ENCODE results near the gene WNK2.
"Not testable (repeated sequence)": the region's sequence is repeated elsewhere in the genome, so short reads cannot be mapped to it uniquely, and the experiment has no call there.

The WNK2 gene

DNA sequence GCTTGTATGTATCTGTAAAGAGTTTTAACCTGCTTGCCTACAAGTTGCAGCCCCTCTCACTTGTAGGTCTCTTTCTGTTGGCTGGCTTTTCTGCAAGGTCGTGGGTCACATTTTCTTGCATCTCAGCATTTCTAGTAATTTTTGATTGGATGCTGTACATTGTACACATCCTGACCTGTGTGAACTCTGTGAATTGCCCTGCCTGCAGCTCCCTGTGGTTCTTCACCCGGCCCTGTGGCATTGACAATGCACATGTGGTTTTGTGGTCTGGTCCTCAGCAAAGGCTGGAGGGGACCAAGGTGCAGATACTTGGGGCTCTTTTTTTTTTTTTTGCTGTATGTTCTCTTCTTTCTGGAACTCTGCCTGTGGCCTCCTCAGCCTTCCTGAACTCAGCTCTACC is 53.6 kb downstream of the WNK2 start:
- DNase-seq (ENCODE audit: low read depth) = no peak

DNA sequence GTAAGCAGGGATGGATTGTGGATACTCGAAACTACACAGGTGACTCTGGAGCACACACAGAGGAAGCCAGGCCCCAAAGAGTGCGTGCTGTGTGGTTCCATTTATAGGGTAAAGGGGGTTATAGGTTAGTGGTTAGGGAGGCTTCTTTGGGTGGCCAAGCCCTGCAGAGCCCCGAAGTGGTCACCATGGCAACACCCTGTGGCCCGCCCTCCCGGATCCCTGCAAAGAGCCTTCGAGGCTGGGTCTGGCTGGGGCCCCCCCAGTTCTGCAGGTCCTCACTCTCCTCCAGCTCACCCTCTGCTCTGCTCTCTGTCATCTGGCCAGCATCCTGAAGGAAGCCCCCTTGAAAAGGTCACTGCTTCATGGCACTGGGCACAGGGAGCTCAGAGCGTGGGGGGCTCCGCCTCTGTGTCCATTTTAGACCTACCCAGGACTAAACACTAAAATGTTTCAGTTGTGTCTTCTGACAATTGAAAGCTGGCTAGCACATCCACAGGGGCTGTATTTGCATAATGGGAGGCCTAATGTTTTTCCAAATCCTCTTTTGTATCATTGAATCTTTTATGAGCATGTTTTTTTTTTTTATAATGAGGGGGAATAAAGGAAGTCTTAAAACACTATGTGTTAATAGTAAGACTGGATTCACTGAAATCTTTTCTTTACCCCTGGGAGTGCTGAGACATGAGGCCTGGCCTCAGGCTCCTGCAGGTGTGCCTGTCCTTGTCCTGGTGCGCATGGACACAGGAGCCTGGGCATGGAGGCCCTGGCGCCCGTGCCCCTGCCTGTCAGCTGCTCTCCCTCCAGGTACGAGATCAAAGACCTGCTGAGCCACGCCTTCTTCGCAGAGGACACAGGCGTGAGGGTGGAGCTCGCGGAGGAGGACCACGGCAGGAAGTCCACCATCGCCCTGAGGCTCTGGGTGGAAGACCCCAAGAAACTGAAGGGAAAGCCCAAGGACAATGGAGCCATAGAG is 55.3 kb downstream of the WNK2 start:
- DNase-seq (ENCODE audit: low read depth) = no peak

DNA sequence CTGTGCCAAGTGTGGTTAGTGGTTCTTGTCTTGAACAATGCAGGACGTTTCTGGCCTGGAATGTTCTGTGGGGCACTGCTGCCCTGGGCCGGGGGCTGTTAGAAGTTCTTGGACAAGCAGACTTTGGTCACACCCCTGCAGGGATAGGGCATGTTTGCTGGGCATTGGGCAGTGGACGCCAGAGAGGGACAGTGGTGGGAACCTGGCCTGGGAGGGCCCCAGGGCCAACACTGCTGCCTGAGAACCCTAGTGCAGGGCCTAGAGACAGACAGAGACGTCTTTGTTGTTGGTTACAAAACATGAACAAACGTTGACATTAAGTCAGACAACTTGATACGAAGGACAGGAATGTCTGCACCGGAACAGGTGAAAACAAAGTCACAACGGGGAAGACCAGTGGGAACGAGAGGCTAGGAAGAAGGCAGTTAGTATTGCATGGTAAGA is 57.0 kb downstream of the WNK2 start:
- DNase-seq (ENCODE audit: low read depth) = no peak

DNA sequence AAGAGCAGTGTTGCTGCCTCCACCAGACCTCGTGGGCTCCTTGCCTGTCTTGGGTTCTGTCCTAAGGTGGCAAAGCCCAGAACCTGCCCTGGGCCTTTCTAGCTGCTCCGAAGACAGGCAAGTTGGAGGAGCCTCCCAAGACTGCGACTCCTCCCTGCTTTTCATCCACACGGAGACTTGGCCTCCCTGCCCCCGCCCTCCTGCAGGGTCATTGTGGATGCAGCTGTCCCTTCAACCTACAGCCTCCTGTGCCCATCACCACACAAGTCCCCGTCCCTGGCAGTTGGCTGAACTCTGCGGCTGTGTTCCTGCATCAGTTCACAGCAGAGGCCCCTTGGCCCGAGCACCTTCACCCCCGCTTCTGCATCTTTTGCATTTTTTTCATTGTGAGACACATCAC is 59.2 kb downstream of the WNK2 start:
- DNase-seq (ENCODE audit: low read depth) = no peak

DNA sequence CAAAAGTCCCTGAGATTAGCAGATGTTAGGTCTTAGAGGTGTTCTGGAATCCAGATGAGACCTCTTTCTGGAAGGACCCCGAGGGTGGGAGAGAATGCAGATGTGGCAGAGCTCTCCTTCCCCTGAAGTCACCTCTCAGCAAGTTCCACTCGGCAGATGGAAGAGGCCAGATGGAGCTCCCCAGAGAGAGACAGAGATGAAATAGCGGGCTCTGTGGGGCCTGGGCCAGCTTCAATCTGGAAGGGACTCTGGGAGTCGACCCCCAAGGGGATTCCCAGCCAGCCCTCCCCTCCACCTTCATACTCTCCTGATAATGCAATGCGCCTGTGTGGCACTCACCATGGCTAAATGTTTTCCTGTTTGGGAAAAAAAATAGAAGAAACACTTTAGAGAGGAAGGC is 60.2 kb downstream of the WNK2 start:
- DNase-seq (ENCODE audit: low read depth) = no peak

DNA sequence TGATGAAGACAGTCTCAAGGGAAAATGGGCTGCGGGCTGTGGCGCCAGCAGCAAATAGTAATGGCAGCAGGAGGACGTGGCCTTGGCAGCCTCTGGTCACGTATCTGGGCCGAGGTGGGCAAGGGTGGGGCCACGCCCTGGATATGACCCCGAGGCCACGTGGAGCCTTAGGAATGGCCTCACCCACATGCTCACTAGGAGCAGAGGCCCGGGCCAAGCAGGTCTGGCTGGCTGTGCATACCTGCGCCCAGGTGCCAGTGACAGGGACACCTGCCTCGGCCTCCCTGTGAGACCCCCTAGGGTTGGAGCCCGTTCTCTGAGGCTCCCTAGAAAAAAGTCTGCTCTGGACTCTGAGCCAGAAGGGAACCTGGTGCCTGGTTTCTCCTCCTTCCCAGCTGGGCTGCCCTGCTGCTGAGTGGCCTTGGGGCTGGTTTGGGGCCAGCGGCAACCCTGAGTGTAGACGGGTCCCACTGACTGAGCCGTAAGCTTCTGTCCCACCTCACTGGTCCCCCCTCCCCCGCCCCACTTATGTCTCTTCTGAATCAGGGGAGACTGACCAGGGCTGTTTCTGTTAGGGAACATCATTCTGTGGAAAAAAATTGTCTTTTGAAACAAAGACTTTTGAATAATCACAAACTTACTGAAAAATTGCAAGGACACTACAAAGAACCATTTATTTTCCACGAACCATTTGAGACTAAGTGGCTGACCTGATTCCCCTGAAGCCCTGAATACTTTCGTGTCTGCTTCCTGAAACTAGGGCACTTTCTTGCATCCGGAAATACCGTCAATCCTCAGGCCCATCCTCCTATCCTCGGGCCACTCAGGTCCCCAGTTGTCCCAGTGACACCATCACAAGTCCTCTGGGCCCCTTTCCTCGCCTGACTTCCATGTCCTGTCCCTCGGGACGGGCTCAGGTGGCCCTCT is 60.8 kb downstream of the WNK2 start:
- no peak for DNase-seq (ENCODE audit: low read depth)

DNA sequence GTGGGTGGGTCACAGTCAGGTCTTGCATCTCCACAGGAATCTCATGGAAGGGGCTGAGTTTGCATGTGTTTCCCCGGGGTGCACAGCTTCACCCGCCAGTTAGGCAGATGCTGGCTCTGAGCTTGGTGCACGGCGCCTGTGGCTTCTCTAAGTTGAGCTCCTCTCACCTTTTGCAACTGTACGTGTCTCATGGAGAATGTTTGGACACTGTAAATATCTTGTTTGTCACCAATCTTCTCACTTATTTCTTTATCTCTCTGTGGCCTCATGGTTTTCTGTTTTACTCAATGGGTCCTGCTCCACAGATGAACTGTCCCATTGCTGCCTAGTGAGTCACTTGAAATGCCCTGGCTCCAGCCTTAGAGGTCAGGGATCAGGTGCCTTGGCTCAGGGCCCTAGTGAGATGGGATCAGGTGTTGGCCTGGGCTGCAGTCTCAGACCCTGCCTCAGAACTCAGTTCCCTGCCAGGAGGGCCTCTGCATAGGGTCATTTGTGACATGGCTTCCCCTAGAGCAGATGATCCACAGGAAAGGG is 61.6 kb downstream of the WNK2 start:
- no peak for DNase-seq (ENCODE audit: low read depth)

DNA sequence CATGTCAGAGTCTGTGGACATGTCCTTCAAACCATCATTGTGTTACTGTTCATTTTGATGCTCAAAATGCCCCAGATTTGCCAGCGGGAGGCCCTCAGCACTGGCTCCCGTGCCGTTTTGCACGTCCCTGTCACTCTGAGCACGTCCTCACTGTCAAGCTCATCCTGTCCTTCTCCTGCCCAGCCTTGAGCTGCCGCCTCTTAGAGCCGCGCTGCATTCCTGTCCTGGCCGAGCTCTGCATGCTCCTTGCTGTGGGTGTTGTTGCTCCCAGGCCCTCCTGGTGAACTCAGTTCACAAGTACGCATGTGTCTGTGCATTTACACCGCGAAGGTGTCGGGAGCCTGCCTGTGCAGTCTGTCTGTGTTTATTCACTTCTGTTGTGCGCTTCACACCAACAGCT is 62.2 kb downstream of the WNK2 start:
- DNase-seq (ENCODE audit: low read depth) = no peak

DNA sequence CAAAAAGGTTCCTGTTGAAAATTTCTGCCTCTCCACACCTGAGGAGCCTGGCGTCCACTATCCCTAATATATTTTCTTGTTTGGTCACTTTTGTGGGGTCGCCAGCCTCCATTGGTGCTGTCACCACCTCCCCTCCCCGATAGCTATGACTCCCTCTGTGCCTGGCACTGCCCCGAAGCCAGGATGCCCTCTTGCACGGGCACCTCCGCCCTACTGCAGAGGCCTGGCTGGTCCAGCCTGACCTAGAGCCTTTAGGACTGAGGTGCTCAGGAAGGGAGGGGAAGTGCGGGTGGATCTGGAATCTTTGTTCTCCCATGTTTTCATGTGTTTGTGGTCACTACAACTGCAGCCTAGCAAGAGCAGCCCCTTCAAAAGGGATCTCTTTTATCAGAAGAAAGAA is 62.6 kb downstream of the WNK2 start:
- DNase-seq (ENCODE audit: low read depth) = no peak

DNA sequence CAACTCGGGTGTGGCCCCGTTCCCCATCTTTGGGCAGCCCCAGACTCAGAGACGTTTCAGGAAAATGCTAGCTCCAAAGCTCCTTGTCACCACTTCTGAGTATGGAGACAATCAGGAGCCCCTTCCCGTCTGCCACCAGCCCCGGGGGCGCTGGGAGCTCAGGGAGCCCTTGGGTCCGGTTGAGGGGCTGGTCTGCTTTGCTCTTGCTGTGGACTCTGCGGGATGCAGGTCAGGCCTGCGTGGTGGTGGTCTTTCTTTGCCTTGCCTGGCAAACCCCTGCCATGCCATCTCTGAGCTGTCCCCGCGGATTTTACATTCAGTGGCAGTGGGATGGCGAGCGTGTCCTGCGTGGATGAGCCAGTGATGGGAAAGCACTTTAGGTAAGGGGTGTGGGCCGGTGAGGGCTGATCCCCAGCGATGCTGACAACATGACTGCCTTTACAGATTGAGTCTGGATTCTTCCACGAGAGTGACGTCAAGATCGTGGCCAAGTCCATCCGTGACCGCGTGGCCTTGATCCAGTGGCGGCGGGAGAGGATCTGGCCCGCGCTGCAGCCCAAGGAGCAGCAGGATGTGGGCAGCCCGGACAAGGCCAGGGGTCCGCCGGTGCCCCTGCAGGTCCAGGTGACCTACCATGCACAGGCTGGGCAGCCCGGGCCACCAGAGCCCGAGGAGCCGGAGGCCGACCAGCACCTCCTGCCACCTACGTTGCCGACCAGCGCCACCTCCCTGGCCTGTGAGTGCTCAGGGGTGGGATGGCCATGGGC is 63.3 kb downstream of the WNK2 start:
- no peak for DNase-seq (ENCODE audit: low read depth)

DNA sequence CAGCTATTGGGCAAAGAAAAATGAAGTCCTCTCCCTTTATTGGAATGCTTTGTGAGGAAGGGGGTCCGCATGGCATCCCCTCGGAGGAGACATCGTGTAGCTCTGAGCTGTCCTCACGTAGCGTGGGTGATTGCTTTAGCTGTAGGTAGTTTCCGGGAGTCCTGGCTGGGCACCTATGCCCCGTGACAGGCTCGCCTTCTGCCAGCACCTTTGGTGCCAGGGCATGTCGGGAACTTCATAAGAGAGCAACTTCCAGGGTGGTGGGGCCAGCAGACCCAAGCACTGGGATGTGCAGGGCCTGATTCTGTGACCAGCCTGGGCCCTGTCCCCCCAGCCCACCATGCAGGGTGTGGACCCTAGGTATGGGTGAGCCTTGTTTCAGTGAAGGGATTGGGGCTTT is 64.0 kb downstream of the WNK2 start:
- no peak for DNase-seq (ENCODE audit: low read depth)

DNA sequence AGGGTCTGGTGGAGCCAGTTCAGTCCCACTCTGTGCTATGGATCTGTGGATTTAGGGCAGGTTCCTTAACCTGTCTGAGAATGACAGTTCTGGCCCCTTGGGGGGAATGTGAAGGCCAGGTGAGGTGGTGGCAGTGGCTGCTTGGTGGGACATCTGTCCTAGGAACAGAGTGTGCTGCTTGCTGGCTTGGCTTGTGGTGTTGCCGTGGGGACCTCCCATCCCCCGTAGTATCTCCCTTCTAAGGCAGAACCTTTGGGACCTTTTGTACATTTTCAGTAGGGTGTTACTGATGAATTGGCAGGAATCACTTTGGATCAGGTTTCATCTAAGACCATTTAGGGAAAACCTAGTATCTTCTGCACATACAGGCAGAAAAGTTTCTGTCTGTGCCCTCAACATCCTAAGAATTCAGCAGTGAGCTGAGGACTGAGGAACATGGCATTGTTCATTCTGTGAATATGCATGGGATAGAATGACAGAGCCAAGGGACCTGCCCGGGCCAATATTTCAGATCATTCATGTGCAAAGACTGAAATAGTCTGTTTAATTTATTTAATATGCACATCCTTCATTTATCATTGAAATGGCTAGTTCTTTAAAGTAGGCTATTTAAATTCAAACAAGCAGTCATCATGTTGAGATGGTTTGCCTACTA is 64.6 kb downstream of the WNK2 start:
- no peak for DNase-seq (ENCODE audit: low read depth)

DNA sequence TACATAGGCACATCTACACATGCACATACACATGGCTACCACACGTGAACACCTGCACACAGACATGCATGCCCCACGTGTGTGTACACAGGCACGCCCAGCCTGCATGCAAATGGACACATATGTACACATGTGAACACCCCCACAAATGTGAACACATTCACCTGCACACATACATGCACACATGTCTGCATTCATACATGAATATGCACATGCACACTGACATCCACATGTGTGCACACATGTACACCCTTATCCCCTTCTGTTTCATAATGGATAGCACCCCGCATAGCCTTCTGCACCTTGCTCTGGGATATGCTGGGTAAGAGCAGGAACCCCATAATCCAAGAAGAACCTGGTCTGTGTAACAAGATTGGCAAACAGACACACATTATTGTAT is 66.2 kb downstream of the WNK2 start:
- DNase-seq (ENCODE audit: low read depth) = no peak

DNA sequence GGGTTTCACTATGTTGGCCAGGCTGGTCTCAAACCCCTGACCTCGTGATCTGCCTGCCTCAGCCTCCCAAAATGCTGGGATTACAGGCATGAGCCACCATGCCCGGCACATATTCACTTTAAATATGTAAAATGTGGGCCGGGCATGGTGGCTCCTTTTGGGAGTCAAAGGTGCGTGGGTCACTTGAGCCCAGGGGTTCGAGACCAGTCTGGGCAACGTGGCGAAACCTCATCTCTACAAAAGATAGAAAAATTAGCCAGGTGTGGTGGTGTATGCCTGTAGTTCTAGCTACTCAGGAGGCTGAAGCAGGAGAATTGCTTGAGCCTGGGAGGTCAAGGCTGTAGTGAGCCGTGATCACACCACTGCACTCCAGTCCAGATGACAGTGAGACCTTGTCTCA is 67.4 kb downstream of the WNK2 start:
- DNase-seq (ENCODE audit: low read depth) = not testable (repeated sequence)

DNA sequence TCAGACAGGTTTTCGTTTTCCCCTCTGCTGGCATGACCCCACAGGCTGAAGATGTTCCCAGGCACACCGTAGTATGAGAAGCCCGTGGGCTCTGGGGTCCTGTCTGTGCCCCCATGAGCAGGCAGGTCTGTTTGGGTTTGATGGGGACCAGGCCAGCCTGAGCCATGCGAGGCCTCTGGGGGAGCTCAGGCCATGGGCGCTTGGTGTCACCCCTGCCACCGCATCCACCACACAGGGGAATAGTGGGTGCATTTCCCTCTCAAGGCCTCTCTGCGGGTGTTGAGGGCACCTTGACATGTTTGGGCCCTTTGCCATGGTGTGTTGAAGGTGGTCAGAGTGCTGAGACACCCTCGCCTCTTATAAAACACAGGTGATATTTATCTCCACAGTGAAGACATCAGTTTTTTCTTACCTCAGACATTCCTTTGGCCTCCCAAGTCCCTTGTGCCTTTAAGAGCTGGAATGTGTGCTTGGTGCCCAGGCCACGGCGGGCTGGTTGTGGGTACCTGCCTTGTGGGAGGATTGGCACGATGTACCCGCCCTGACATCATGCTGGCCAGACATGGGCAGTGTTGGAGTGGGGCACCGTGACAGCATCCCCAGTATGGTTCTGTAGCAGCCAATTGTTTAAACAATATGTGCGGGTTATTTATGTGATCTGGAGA is 68.3 kb downstream of the WNK2 start:
- DNase-seq (ENCODE audit: low read depth) = no peak

DNA sequence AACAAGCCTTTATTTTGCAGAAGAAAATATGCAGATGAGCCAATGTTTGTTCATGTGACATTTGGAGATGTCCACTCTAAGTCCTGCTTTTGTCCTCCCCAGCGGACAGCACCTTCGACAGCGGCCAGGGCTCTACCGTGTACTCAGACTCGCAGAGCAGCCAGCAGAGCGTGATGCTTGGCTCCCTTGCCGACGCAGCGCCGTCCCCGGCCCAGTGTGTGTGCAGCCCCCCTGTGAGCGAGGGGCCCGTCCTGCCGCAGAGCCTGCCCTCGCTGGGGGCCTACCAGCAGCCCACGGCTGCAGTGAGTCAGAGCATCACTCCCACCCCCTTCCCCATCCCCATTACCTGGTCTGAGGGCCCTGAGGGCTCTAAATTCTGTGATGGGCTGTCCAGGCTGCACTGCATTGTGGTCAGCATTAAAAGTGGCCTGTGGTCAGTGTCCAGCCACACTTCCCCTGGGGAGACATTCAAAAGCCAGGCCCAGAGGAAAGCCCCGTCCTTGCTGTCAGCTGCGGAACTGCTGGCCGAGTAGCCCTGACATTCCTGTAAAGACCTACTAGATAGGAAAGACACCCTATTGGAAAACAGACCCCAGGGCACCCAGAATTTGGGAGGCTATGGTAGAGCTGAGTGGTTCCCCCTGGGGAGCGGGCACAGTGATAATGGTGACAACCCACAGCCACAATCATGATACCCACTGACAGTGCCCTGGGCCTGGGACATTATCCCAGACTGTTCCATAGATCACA is 69.0 kb downstream of the WNK2 start:
- DNase-seq (ENCODE audit: low read depth) = no peak

DNA sequence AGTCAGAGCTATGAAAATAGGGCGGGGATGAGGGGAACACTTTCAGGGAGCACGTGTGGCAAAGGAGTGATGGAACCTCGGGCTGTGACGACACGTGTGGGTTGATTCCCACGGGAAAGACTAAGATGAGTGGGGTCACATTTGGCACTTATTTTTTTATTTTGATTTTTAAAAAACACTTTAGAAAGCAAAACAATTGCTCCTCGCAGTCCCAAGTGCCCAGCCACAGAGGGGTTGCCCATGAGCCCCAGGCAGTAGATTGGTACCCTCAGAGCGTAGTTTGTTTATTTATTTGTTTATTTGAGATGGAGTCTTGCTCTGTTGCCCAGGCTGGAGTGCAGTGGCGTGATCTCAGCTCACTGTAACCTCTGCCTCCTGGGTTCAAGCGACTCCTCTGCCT is 69.7 kb downstream of the WNK2 start:
- DNase-seq (ENCODE audit: low read depth) = no peak

DNA sequence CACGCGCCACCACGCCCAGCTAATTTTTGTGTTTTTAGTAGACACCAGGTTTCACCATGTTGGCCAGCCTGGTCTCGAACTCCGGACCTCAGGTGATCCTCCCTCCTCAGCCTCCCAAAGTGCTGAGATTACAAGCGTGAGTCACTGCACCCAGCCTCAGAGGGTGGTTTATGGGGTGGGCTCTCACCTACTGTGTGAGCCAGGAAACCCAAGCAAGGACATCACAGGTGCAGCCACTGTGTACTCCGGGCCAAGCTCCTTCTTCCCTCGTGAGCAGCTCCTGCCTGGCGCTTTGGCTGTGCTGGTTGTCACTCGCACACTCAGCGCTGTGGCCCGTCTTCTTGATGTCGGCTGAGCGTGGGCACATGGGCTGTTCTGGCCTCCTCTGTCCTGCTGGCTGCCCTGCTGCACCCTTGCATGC is 70.1 kb downstream of the WNK2 start:
- DNase-seq (ENCODE audit: low read depth) = no peak

DNA sequence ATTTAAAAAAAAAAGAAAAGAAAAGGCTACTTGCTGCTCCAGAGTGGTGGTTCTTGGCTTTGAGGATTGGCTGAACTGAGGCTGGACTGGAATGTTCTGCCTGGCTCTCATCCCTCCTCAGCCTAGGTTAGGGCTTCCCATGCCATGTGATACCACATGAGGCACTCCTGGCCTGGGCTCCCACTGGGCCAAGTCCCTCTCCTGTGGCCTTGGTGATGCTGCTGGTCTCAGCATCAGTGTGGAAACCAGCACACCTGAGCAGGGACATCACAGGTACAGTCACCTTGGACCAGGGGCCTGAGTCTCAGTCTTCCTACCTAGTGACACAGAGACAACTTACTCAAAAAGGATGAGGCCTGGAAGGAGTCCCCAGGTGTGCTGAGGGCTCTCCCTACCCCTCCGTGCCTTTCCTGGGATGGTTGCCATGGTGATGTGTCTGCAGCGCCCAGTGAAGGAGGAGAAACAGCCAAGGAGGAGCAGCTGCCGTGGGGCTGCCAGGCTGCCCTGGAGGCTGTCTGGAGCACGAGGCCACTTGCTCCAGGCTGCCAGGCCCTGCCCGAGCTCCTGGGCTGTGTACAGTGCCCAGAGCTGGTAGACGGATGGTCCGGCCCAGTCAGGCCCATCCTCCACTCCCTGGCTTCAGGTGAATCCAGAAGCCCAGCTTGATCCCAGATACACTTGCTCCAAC is 71.0 kb downstream of the WNK2 start:
- no peak for DNase-seq (ENCODE audit: low read depth)
